NCI-H1694 treated with DMSO at 0.1 percent for 48 hours (cell line): ENCODE data around the gene HDAC11.
A peak's percentile ranks its signal among the peaks of the same experiment; 100 is the strongest.
"Not testable (repeated sequence)": the region's sequence is repeated elsewhere in the genome, so short reads cannot be mapped to it uniquely, and the experiment has no call there.

Experiments used
- DNase-seq: peaks from one replicate; lab custom pipeline; 2025; lab: John Stamatoyannopoulos, UW

HDAC11 gene

DNA sequence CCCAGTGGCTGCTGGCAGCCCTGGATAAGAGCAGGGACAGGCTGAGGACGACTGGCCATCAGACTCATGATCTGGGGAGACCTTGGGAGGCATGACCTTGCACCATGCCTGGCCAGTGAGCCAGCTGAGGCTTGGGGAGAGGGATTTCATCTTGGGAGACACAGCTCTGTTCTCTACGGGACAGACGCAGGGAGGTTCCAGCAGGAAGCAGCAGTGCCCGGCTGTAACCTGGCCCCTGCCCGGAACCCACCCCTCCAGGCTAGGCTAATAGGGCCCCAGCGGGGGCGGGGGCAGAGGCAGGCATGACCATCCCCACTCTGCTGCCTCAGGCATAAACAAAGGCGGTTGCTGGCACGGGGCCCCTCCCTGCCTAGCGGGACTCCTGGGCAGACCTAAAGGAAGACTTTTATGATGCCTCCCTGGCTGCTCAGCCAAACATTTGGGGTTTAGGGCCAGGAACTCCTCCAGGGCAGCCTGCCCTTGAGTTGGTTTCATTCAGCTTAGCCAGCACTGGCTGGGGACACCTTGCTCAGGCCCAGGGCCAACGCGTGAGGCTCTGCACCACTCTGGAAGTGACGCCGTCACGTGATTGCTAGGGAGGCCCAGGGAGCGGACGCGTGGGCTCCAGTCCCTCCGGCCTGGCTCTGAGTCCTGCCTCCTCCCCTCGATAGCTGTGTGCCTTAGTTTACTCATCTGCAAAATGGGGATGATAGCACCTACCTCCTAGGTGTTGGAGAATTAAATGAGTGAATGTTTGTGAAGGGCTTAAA is 27.6 kb downstream of the HDAC11 start:
- DNase-seq: no peak

DNA sequence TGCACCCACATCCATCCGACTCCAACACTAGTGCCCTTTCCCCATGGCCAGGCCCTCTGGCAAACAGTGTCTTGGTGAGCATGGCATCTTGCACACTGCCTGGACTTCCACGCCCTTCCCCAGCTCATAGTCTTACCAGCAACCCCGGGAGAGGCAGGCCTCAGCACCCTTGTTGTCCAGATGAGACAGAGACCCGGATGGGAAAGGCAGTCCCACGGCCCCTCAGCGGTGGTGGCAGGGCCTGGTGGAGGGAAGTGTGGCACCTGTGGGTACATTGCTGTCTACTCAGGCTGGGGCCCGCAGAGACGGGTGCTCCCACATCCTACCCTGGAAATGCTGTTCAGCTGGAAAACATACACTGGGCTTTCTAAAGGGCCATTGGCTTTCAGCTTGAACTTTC is 28.4 kb downstream of the HDAC11 start:
- no peak for DNase-seq

DNA sequence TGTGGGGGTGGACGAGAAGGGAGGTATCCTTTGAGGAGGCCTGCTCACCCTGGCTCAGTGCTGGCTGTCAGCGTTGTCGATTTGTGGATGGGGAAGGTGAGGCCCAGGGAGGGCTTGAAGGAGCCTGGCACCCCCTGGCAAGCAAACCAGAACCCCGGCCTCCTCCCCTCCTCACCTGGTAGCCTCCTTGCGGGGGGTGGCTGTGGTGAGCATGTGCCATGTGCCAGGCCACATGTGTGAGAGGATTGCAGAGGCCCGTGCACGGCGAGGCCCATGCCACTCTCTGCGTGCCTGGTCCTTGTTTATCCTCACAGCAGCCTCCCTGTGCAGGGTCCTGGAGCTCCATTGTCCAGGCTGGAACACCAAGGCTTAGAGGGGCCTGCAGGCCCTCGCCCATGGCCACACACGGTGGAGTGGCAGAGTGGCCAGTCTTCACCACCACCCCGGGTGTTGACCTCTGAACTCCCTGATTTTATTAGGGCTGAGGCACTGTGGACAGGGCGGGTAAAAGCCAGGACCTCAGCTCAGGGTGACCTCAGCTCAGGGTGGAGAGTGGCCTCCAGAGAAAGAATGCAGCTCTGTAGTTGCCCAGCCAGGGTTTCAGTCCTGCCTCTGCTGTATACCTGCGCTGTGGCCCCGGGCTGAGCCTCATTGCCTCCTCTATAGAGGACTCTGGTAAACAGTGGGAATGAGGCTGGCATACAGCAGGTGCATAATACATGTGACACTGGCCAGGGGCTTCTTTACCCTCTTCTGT is 29.1 kb downstream of the HDAC11 start:
- DNase-seq: no peak

DNA sequence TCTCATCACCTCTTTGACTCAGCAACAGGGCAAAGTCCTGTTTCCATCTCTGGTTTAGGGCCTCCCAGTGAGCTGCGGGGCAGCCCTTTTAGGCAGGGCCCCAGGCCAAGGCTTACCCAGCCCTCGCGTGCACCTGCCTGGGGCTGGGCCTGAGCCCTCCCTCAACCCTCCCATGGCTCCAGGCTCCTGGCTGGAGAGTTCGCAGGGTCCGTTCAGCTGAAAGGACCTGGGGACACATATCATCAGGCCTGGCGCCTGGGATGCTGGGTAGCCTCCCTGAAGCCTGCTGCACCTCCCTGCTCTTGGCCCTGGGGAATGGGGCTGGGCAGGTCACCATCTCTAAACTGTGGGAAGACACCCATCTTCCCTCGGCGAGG is 29.7 kb downstream of the HDAC11 start:
- DNase-seq: no peak

DNA sequence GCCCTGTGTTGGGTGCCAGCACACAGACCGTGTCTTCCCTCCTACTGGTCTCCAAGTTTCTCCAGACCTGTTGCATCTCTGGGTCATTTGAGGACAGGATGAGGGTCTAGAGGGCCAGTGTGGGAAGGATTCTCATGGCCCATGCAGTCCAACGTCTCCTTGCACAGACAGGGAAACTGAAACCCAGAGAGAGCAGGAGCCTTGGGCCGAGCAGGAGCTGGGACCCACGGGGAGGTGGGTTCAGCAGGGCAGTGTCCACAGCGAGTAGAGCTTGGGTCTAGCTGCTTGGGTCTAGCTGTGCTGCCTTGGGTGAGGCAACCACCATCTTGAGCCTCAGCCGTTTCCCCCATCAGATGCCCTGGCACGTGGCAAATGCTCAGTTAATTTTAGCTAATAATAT is 32.3 kb downstream of the HDAC11 start:
- no peak for DNase-seq

DNA sequence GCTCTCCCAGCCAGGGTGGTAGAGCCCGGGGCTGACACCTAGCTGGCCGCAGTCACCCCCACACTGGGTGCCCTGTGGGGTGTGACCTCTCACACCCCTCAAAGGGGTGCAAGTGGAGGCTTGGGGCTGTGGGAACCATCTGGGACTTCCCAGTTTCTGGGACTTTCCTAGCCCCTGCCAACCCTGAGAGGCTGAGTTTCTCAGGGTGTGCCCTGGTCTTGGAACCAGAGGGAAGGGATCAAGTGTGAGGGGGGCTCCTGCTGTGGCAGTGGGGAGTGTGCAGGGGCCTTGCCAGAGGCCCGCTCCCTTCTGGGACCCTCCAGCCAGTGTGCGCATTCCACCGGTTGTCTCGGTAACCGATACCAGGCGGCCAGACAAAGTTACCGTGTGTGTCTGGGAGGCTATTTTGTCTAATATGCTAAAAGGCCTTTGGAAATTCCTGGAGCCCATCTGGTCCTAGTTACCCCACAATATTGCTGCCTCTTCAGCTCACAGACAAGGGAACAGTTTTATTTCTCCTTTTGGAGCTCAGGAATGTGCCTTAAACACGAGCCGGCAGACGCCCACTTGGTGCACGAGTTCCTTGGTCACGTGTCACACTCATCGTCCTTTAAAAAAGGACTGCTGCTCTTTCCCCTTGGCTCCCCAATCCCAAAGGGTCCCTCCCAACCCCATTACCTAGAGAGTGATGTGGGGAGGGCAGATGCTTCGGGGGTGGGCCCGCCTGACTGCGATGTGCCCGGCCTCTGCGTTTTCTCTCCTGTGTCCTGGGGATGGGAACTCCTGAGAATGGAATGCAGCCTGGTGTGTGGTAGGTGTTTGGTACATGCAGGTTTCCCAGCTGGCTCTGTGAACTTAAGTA is 33.2 kb downstream of the HDAC11 start:
- DNase-seq: no peak

DNA sequence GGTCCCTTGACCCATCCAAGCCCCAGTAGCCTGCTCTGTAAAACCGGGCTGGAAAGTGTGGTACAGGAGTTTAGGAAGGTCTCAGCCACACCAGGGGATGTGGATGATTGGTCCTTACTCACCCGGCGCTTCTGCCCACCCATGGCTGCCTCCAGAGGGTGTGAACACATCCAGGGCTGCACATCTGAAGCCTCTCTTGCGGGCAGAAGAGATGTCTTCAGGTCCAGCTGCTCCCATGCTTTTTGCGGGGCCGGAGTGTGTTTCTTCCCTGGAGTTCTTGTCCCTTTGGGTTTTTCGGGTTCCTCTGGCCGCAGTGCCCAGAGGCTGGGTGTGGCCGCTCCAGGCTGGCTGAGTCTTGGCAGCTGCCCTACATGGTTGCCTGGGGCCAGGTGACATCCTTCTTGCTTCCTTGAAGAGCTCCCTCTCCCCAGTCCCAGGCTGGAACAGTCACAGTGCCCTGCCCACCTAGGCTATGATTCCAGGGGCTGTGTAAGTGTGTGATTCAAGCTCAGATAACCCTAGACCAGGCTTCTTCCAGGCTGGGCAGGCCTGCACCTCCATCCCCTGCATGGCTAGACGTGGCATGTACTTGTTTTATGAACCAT is 33.9 kb downstream of the HDAC11 start:
- no peak for DNase-seq

DNA sequence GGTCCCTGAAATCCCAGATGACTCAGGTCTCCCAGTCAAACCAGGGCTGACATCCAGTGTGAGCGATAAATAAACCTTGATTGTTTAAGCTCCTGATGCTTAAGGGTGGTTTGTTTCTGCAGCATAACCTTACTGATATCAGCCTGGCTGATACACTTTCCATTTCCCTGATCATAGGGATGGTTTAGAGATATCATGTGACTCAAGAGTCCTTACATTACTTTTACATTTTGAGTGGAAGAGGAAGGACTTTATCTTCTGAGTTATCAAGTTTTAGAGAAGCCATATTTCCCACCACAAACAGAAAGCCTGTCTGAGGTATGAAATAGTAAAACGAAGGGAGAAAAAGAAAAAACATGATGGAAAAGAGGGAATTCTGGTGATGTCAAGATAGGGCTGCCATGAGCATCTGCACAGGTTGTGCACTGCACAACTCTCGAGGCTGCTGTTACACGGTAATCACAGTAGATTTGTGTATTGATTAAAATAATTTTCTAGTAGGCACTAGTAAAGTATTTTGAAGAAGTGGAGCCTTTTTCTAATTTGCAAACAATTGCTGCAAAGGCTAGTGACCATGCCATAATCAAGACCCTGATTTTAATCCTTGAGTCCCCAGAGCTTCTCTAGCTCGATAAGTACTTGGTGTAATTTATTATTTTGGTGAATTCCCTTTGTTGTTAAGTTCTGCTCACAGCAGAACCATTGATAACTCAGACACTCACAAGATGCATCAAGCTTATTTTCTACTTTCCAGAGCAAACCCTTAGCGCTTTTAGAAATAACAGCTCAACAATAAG is 34.7 kb downstream of the HDAC11 start:
- DNase-seq: no peak

DNA sequence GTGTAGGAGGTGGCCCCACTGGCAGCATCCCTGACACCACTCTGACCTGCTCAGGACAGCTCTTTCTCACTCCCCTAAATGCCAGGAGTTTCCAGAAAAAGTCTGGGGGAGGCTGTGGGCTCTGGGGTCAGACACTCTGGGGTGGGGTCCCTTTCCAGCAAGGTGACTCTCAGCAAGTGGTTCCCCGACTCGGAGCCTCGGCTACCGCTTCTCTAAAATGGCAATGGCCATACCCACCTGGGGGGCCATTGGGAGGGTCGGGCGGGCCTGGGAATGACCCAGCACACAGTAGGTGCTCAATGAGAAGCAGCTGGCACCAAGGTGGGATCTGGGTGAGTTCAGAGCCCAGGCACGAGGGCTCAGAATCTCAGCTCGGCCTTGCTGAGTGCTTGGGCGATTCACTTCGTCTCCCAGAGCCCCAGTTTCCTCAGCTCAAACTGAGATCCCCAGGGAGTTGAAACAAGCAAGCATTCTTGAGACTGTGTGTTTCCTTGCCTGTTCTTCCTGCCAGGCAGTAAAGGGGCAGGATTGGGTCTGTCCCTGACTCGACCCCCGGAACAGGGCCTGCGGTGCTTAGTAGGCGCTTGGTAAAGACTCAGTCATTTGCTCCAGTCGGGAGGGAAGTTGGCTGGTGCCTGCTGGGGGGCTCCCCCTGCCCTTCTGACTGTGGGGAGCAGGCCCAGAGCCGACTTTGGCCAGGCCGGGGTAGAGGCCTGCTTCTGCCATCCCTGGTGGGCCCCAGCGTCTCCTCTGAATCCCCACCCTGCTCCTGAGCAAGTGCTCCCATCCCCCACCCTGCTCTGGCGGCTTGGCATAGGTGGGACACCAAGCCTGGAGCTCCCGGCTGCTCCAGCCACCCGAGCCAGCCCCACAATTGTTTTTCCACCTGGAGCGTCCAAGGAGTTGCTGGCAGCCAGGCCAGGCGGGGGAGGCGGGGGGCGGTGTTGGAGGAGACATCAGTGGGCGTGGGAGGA is 36.0 kb downstream of the HDAC11 start:
- no peak for DNase-seq

DNA sequence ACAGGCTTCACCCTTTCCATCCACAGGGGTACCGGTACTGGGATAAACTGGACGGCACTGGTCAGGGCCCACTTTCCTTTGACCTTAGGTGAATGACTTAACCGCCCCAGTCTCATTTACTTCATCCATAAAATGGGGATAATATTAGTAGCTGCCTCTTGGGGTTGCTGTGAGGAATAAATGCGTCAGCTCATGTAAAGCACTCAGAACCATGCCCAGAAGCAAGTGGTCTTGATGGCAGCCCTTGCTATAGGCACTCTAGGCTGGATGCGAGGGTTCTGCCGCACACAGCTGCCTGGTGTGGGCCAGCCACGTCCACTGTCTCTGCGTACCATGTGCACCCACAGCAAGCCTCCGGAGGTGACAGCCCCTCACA is 36.6 kb downstream of the HDAC11 start:
- DNase-seq: no peak

DNA sequence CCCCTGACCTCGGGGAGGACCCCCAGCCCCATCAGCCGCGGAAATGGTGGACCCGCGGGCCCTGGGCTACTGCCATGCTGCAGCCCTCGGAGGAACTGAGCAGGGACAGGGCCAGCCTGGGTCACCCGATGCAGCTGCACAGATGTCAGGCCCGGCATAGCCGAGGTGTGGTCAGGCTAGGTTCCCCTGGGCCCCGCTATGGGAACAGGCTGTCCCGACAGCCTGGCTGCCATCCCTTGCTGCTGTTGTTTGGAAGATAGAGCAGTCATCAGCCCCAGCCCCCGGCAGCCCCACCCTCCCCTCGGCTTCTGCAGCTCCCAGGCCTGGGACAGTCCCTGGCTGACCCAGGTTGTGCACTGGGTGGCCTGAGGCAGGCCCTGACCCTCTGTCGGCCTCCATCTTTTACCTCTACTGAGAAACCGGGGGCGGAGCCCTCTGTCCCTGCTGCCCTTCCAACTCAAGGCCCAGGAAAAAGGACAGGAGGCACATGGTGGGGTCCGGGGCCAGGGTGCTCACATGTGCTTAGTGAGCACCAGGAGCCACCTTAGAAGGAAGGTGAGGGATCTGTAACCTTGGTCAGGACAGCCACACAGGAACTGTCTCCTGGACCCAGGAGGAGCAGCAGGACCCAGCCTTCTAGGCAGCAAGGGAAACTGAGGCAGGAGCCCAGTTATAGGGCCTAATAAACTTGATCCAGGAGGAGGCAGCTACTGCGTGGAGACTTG is 37.3 kb downstream of the HDAC11 start:
- DNase-seq: no peak

DNA sequence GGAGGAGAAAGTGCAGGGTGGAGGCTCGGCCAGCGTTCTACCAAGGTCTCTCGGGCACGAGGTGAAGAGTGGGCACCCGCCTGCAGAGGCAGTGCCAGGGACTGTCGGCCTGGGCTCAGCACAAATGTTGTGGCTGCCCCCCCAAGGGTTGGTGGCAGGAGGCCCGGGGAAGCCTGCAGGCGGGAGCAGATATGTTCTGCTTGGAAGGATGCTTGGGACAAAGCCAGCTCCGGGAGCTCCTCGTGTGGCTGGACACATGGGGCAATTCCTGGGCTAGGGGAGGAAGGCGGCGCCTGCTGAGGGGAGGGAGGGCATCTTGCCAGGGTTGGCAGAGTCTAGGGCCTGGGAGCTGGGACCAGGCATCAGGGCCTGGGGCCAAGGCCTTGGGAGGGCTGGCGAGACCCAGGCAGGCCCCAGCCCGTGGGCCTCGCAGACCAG is 38.4 kb downstream of the HDAC11 start:
- DNase-seq: peak; percentile 38

DNA sequence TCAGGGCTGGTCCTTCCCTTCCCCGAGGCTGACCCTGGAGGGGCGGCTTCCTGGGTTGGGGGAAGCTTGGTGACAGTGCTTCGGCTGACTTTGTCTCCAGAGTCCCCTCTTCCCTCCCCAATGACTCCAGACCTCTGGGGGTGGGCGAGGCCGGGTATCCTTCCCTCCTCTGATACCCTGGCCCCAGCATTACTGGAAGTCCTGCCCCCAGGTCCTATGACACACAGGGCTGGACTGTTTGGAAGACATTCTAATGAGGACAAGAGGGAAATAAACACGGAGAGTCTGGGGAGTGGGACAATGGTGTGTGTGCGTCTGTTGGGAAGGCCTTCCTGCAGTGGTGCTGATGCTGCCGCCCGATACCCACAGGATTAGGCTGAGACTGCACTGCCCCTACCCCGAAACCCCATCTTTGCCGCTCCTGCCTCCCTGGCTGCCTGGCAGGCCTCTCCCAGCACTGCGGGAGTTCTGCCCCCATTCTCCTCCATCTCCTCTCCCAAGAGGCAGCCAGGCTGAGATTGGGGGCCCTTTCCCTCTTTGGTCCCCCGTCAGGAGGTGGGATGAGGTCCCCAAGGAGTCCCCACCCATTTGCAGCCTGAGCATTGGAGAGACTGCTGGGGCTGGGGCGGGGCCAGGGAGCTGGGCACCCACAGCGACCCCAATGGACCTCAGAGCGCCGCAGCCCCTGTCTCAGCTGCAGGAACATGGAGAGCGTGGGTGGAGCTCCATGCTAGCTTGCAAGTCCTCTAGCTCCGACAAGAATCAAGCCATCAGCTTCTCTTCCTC is 39.1 kb downstream of the HDAC11 start:
- DNase-seq: no peak

DNA sequence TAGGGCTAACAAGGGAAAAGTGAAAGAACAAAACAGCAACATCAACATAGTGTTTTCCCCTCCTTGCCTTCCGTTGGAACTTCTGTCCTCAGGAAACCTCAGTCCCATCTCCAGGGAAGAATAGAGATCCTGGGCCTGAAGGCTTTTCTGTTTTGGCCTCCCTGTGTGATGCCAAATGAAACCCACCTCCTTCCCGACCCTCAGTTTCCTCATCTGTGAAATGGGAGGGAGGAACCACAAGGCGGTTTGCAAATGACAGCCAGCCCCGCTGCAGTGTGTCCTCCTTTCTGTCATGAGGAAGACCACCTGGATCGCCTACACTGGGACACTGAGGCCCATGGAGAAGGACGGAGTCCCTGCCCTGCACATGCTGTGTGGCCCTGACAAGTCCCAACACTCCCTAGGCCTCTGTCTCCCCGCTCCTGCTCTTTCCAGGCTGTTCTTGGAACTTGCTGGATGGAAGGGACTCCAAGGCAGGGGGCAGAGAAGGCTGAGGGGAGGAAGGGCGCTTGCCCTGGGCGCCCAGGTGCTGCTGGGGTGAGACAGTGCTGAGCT is 40.3 kb downstream of the HDAC11 start:
- DNase-seq: no peak

DNA sequence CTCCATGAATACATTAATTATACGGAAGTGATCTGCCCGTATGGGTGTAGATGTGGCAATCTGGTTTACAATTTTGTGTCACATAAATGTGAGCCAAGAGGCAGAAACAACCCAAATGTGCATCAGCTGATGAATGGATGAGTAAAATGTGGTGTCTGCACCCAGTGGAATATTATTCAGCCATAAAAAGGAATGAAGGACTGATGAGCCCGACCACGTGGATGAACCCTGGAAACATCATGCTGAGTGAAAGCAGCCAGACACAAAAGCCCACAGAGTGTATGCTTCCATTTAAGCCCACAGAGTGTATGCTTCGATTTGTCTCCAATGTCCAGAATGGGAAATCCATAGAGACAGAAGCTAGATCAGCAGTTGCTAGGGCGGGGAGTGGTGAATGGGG is 41.2 kb downstream of the HDAC11 start:
- DNase-seq: no peak

DNA sequence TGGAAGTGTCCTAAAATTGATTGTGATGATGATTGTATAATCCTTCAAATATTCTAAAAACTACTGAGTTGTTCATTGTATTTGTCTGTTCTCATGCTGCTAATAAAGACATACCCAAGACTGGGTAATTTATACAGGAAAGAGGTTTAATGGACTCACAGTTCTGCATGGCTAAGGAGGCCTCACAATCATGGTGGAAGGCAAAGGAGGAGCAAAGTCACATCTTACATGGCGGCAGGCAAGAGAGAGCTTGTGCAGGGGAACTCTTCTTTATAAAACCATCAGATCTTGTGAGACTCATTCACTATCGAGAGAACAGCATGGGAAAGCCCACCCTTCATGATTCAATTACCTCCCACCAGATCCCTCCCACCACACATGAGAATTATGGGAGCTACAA is 41.6 kb downstream of the HDAC11 start:
- DNase-seq: not testable (repeated sequence)

DNA sequence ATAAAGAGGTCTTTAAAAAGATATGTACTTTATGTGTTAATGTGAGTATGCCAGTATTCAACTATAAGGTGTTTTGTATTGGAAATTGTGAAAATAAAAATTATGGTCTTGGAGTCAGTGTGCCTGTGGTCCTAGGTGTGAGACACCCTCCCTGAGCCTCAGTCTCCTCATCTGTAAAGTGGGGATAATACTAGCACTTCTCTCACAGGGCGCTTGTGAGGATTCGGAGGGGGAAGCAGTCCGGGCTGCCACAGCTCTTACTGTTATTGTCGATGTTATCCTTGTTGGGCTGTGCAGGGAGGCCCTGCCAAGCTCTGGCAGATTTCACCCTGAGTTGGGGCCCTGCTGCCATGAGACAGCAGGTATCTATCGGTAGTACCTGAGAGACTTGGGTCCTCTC is 42.1 kb downstream of the HDAC11 start:
- DNase-seq: no peak

DNA sequence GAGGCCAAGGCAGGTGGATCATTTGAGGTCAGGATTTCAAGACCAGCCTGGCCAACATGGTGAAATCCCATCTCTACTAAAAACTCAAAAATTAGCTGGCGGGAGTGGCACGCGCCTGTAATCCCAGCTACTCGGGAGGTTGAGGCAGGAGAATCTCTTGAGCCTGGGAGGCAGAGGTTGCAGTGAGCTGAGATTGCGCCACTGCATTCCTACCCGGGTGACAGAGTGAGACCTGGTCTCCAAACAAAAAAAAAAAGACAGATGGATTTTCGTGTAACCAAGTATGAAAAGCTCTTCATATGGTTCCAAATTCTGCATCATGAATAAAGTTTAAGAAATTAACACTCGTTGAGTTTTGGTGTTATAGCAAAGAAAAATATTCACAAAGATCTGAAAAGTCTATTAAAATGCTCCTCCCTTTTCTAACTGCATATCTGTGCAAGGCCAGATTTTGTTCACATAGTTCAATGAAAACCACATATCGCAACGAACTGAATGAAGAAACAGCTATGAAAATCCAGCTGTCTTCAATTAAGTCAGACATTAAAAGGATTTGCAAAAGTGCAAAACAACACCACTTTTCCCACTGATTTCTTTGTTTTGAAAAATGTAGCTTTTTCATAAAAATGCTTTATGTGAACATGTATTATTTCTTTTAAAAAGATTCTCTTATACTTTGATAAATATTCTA is 45.0 kb downstream of the HDAC11 start:
- no peak for DNase-seq
